Astrocyte (in vitro differentiated cells and primary cell): ENCODE results near the gene DDO.

Source experiments
- EZH2 ChIP-seq: IDR thresholded peaks from 2 replicates; pipeline ENCODE4 v1.6.1; 2012; ENCODE audit warnings: mild to moderate bottlenecking, low read length, inconsistent platforms; ENCODE audit not compliant: insufficient read depth
- TF ChIP-seq, protein P1 (sequence below): IDR thresholded peaks from 2 replicates; pipeline ENCODE4 v1.5.1; 2011; ENCODE audit warnings: low read depth, mild to moderate bottlenecking, inconsistent platforms, low read length, moderate library complexity; ENCODE audit not compliant: insufficient read depth

GRCh38 chr6:110378552-110378951 is 36.8 kb downstream of the DDO start:
- TF ChIP-seq, protein P1, sequence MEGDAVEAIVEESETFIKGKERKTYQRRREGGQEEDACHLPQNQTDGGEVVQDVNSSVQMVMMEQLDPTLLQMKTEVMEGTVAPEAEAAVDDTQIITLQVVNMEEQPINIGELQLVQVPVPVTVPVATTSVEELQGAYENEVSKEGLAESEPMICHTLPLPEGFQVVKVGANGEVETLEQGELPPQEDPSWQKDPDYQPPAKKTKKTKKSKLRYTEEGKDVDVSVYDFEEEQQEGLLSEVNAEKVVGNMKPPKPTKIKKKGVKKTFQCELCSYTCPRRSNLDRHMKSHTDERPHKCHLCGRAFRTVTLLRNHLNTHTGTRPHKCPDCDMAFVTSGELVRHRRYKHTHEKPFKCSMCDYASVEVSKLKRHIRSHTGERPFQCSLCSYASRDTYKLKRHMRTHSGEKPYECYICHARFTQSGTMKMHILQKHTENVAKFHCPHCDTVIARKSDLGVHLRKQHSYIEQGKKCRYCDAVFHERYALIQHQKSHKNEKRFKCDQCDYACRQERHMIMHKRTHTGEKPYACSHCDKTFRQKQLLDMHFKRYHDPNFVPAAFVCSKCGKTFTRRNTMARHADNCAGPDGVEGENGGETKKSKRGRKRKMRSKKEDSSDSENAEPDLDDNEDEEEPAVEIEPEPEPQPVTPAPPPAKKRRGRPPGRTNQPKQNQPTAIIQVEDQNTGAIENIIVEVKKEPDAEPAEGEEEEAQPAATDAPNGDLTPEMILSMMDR = no peak
- no peak for TF ChIP-seq EZH2
